ENCODE data around the gene OR6B1.

- TF ChIP-seq CTCF (IDR thresholded peaks at IDR 0.05) (no peak), POLR2A (IDR thresholded peaks at IDR 0.05) (no peak)
Observed at GRCh38 chr7:143960813-143961610, 39.1 kb upstream of the OR6B1 start.

All from lower leg skin (tissue), 3 donors.